H1 (cell line): ENCODE measurements around the gene PGAM1. TPM values are rescaled to one million over a fixed set of nuclear protein-coding genes. Genes with fewer than 3 reads are reported as not detected.
A peak's percentile ranks its signal among the peaks of the same experiment; 100 is the strongest.

Experiments used
- BRCA1 ChIP-seq: IDR thresholded peaks from 2 replicates; pipeline ENCODE4 v1.6.1; 2012; ENCODE audit warnings: low read depth, low read length, improper control_type of control experiment
- CBX5 ChIP-seq: fragments of 300-800, 300-1000 bp; sonication (generic); IDR thresholded peaks from 2 replicates; pipeline ENCODE4 v1.7.1; 2016; ENCODE audit warnings: antibody characterized with exemption, low read length, low read depth
- CREB1 ChIP-seq: IDR thresholded peaks from 2 replicates; pipeline ENCODE4 v1.6.1; 2012; ENCODE audit warnings: inconsistent platforms
- E2F6 ChIP-seq: IDR thresholded peaks from 2 replicates; pipeline ENCODE4 v1.6.1; 2012; ENCODE audit warnings: inconsistent platforms
- EGR1 ChIP-seq: IDR thresholded peaks from 2 replicates; pipeline ENCODE4 v1.6.1; 2011; ENCODE audit warnings: low read depth, low read length, borderline replicate concordance
- GABPA ChIP-seq: IDR thresholded peaks from 2 replicates; pipeline ENCODE4 v1.6.1; 2011; ENCODE audit warnings: mild to moderate bottlenecking, low read length, moderate library complexity, borderline replicate concordance; ENCODE audit not compliant: insufficient read depth
- HDAC2 ChIP-seq, 2 experiments: fragments of 300-600 bp in 1 of 2; sonication (generic) in 1 of 2; IDR thresholded peaks; 2 replicates each; pipeline ENCODE4 v1.6.1; 2011 to 2012; ENCODE audit warnings: low read depth in 2 of 2, low read length in 2 of 2, mild to moderate bottlenecking in 2 of 2, moderate library complexity in 2 of 2, borderline replicate concordance in 1 of 2, inconsistent platforms in 1 of 2
- KDM4A ChIP-seq: IDR thresholded peaks from one replicate; pipeline ENCODE4 v1.7.1; 2012; ENCODE audit warnings: low read depth, mild to moderate bottlenecking, moderate library complexity, low read length, inconsistent platforms; ENCODE audit not compliant: severe bottlenecking
- PHF8 ChIP-seq: fragments of 200-600 bp; sonication (generic); conservative IDR thresholded peaks from 2 replicates; pipeline ENCODE4 v1.7.1; 2012; ENCODE audit warnings: low read depth, mild to moderate bottlenecking, inconsistent platforms, low read length, moderate library complexity
- POLR2AphosphoS5 ChIP-seq: IDR thresholded peaks from 2 replicates; pipeline ENCODE4 v1.6.1; 2011; ENCODE audit warnings: low read depth, low read length
- RAD21 ChIP-seq, 2 experiments: IDR thresholded peaks in 1 of 2; conservative IDR thresholded peaks in 1 of 2; 2 replicates each; pipeline ENCODE4 v1.6.1; 2011; ENCODE audit warnings: low read depth in 2 of 2, low read length in 2 of 2, improper control_type of control experiment in 1 of 2, inconsistent platforms in 1 of 2, mild to moderate bottlenecking in 1 of 2, moderate library complexity in 1 of 2
- RBBP5 ChIP-seq: IDR thresholded peaks from 2 replicates; pipeline ENCODE4 v1.7.1; 2012; ENCODE audit warnings: low read depth, mild to moderate bottlenecking, inconsistent platforms, low read length, moderate library complexity, borderline replicate concordance
- SIX5 ChIP-seq: IDR thresholded peaks from 2 replicates; pipeline ENCODE4 v1.6.1; 2011; ENCODE audit warnings: mild to moderate bottlenecking, low read depth, low read length
- SP1 ChIP-seq: IDR thresholded peaks from 2 replicates; pipeline ENCODE4 v1.6.1; 2011; ENCODE audit warnings: low read depth, low read length
- SP2 ChIP-seq: IDR thresholded peaks from 2 replicates; pipeline ENCODE4 v1.6.1; 2012; ENCODE audit warnings: mild to moderate bottlenecking, low read length, inconsistent platforms
- SP4 ChIP-seq: IDR thresholded peaks from 2 replicates; pipeline ENCODE4 v1.6.1; 2012; ENCODE audit warnings: low read length, inconsistent platforms
- SUZ12 ChIP-seq: fragments of 200-600 bp; sonication (generic); IDR thresholded peaks from 2 replicates; pipeline ENCODE4 v1.6.1; 2012; ENCODE audit warnings: mild to moderate bottlenecking, inconsistent platforms, low read length, moderate library complexity, mixed read lengths
- TAF1 ChIP-seq: IDR thresholded peaks from 2 replicates; pipeline ENCODE4 v1.6.1; 2011; ENCODE audit warnings: mild to moderate bottlenecking, low read depth, low read length
- YY1 ChIP-seq: IDR thresholded peaks from 2 replicates; pipeline ENCODE4 v1.6.1; 2011; ENCODE audit warnings: low read depth, mild to moderate bottlenecking, low read length
- polyA plus RNA-seq, 7 experiments: library from polyadenylated mRNA; depleted of rRNA in 3 of 7; stranded (reverse) in 5 of 7; unstranded in 2 of 7; fragments of >200 nt in 5 of 7; fragments of 200-250 nt in 2 of 7; gene quantifications; 1 replicate in 5 of 7; 2 replicates in 1 of 7; 4 replicates in 1 of 7; pipeline versions ENCODE4 v1.2.1 to v1.2.3, GENCODE V29; 2011 to 2013; ENCODE audit warnings: missing spikeins in 2 of 7, mixed read lengths in 2 of 7
- total RNA-seq: library from RNA; stranded (reverse); fragmentation: NEBNext Ultra II Directional; extraction: Animal tissue kit (Norgen Biotek cat#: 25700); gene quantifications from 2 replicates; pipeline ENCODE4 v1.2.1, GENCODE V29; 2021
- TF ChIP-seq, protein P1 (sequence below), 3 experiments: IDR thresholded peaks; 1 replicate in 2 of 3; 2 replicates in 1 of 3; pipeline versions ENCODE4 v1.5.1 to v1.6.1; 2011; ENCODE audit warnings: low read length in 3 of 3, mild to moderate bottlenecking in 3 of 3, inconsistent platforms in 2 of 3, low read depth in 1 of 3, moderate library complexity in 1 of 3; ENCODE audit not compliant: insufficient read depth in 1 of 3; ENCODE audit errors: control extremely low read depth in 1 of 3

Gene PGAM1
- total and polyA plus RNA-seq, 2 of the 8 experiments (the other 6 are each of a cell fraction or from before 2014, with no cell fraction given) = 791 to 799 TPM

- peak; percentile 68; the same call in 1 of the 2 replicates for TF ChIP-seq RBBP5
- TF ChIP-seq SP4 = no peak
- TF ChIP-seq SP2 = no peak
- peak; percentile 75 for TF ChIP-seq POLR2AphosphoS5
- peak; percentile 73 for TF ChIP-seq TAF1
- TF ChIP-seq YY1 = peak; percentile 94
- TF ChIP-seq KDM4A = peak; percentile 75
- TF ChIP-seq SUZ12 = no peak
- TF ChIP-seq HDAC2 (IDR thresholded peaks at IDR 0.05; ENCODE audit: borderline replicate concordance in 1 of 2, low read depth in 2 of 2, low read length in 2 of 2) = peak in 1 of 2 experiments; percentile 97; a peak in 2 of 4 replicates
- TF ChIP-seq SIX5 = peak; percentile 76
- TF ChIP-seq, protein P1, sequence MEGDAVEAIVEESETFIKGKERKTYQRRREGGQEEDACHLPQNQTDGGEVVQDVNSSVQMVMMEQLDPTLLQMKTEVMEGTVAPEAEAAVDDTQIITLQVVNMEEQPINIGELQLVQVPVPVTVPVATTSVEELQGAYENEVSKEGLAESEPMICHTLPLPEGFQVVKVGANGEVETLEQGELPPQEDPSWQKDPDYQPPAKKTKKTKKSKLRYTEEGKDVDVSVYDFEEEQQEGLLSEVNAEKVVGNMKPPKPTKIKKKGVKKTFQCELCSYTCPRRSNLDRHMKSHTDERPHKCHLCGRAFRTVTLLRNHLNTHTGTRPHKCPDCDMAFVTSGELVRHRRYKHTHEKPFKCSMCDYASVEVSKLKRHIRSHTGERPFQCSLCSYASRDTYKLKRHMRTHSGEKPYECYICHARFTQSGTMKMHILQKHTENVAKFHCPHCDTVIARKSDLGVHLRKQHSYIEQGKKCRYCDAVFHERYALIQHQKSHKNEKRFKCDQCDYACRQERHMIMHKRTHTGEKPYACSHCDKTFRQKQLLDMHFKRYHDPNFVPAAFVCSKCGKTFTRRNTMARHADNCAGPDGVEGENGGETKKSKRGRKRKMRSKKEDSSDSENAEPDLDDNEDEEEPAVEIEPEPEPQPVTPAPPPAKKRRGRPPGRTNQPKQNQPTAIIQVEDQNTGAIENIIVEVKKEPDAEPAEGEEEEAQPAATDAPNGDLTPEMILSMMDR (IDR thresholded peaks at IDR 0.05; ENCODE audit: control extremely low read depth in 1 of 3, insufficient read depth in 1 of 3, low read depth in 1 of 3, low read length in 3 of 3) = peak in 1 of 3 experiments; percentile 1; a peak in 1 of 4 replicates
- peak; percentile 99 for TF ChIP-seq EGR1
- TF ChIP-seq E2F6 = no peak; the same call in 1 of the 2 replicates
- peak; percentile 27 for TF ChIP-seq CREB1
- TF ChIP-seq PHF8 = peak; percentile 100
- TF ChIP-seq SP1 = peak; percentile 97
- TF ChIP-seq BRCA1 = no peak
- TF ChIP-seq RAD21 (IDR thresholded peaks at IDR 0.05 in 1 of 2, conservative IDR thresholded peaks at IDR 0.05 in 1 of 2; ENCODE audit: low read depth in 2 of 2, low read length in 2 of 2) = no peak; a peak in 1 of 4 replicates
- TF ChIP-seq GABPA = no peak
- no peak for TF ChIP-seq CBX5
Observed at GRCh38 chr10:97445722-97446639, 20.0 kb downstream of the PGAM1 start, which contains the start of the genes EXOSC1 and ZDHHC16 (continued).
